ENCODE data around the gene RBM34. TPM values are rescaled to one million over a fixed set of nuclear protein-coding genes. Genes with fewer than 3 reads are reported as not detected.
"Not testable (repeated sequence)": the region's sequence is repeated elsewhere in the genome, so short reads cannot be mapped to it uniquely, and the experiment has no call there.

RBM34 gene
- total RNA-seq, 1 experiment from 2014 or later, result 45.1 TPM

- no peak overlapping the region for H3K4me2 ChIP-seq (ENCODE audit: low read depth, low read length, poor library complexity, severe bottlenecking)
- DNase-seq, result no peak
- no peaks in the 10 kb centered on the region for H3K27me3 ChIP-seq (ENCODE audit: low read length)
- H3K9ac ChIP-seq (ENCODE audit: low read length), result no peak overlapping the region
- no peaks in the 10 kb centered on the region for H3K79me2 ChIP-seq (ENCODE audit: low read length)
- H3K4me1 ChIP-seq (ENCODE audit: low read length), result peaks cover 34% of the 10 kb centered on the region
- no peaks in the 10 kb centered on the region for H3K36me3 ChIP-seq (ENCODE audit: insufficient read depth, low read length)
- H3K4me3 ChIP-seq (ENCODE audit: low read length), result no peak overlapping the region
- H4K20me1 ChIP-seq (ENCODE audit: insufficient read depth, low read depth, low read length), result no peaks in the 10 kb centered on the region
- H3K27ac ChIP-seq (ENCODE audit: low read length), result no peak overlapping the region
- H3K9me2 ChIP-seq (replicated peaks; ENCODE audit: insufficient read depth, low read length), result no peaks in the 10 kb centered on the region
- no peaks in the 10 kb centered on the region for H3K9me3 ChIP-seq (ENCODE audit: low read length)
- H2AFZ ChIP-seq (ENCODE audit: low read length), result no peak overlapping the region
Observed at GRCh38 chr1:235098547-235098946, 62.5 kb downstream of the RBM34 start.

GRCh38 chr1:235097501-235097900, 63.5 kb downstream of the RBM34 start:
- not testable (repeated sequence) for H3K4me3 ChIP-seq (ENCODE audit: low read length); DNase-seq; H3K79me2 ChIP-seq (ENCODE audit: low read length); H3K27ac ChIP-seq (ENCODE audit: low read length); H3K36me3 ChIP-seq (ENCODE audit: insufficient read depth, low read length); H3K27me3 ChIP-seq (ENCODE audit: low read length); H3K4me2 ChIP-seq (ENCODE audit: low read depth, low read length, poor library complexity, severe bottlenecking); H3K9me3 ChIP-seq (ENCODE audit: low read length); H4K20me1 ChIP-seq (ENCODE audit: insufficient read depth, low read depth, low read length); H2AFZ ChIP-seq (ENCODE audit: low read length); H3K9ac ChIP-seq (ENCODE audit: low read length); H3K9me2 ChIP-seq (replicated peaks; ENCODE audit: insufficient read depth, low read length)
- peaks cover 29% of the 10 kb centered on the region for H3K4me1 ChIP-seq (ENCODE audit: low read length)

GRCh38 chr1:235095938-235096562, 65.0 kb downstream of the RBM34 start:
- H3K36me3 ChIP-seq (ENCODE audit: insufficient read depth, low read length), result no peaks in the 10 kb centered on the region

GRCh38 chr1:235093696-235094592, 67.1 kb downstream of the RBM34 start:
- no peak overlapping the region for H3K9ac ChIP-seq (ENCODE audit: low read length)
- no peak overlapping the region for H3K4me2 ChIP-seq (ENCODE audit: low read depth, low read length, poor library complexity, severe bottlenecking)
- H3K9me2 ChIP-seq (replicated peaks; ENCODE audit: insufficient read depth, low read length), result no peaks in the 10 kb centered on the region
- no peak overlapping the region for H3K4me3 ChIP-seq (ENCODE audit: low read length)
- DNase-seq, result peak; percentile 89
- H3K27me3 ChIP-seq (ENCODE audit: low read length), result no peaks in the 10 kb centered on the region
- H3K27ac ChIP-seq (ENCODE audit: low read length), result no peak overlapping the region
- peaks cover 3% of the 10 kb centered on the region for H3K4me1 ChIP-seq (ENCODE audit: low read length)
- H3K9me3 ChIP-seq (ENCODE audit: low read length), result no peaks in the 10 kb centered on the region
- no peaks in the 10 kb centered on the region for H4K20me1 ChIP-seq (ENCODE audit: insufficient read depth, low read depth, low read length)
- H3K79me2 ChIP-seq (ENCODE audit: low read length), result no peaks in the 10 kb centered on the region
- no peak overlapping the region for H2AFZ ChIP-seq (ENCODE audit: low read length)
- H3K36me3 ChIP-seq (ENCODE audit: insufficient read depth, low read length), result no peaks in the 10 kb centered on the region

More at GRCh38 chr1:235095938-235096562, 65.0 kb downstream of the RBM34 start:
- Histone ChIP-seq H3K4me2 (ENCODE audit: low read depth, low read length, poor library complexity, severe bottlenecking) (no peak overlapping the region), H3K27ac (ENCODE audit: low read length) (no peak overlapping the region), H3K4me1 (ENCODE audit: low read length) (peaks cover 24% of the 10 kb centered on the region), H3K27me3 (ENCODE audit: low read length) (no peaks in the 10 kb centered on the region), H3K9ac (ENCODE audit: low read length) (no peak overlapping the region), H2AFZ (ENCODE audit: low read length) (no peak overlapping the region), H3K9me2 (replicated peaks; ENCODE audit: insufficient read depth, low read length) (no peaks in the 10 kb centered on the region), H3K9me3 (ENCODE audit: low read length) (no peaks in the 10 kb centered on the region), H4K20me1 (ENCODE audit: insufficient read depth, low read depth, low read length) (no peaks in the 10 kb centered on the region), H3K4me3 (ENCODE audit: low read length) (no peak overlapping the region), H3K79me2 (ENCODE audit: low read length) (no peaks in the 10 kb centered on the region)
- no peak for DNase-seq

GRCh38 chr1:235093013-235093695, 67.9 kb downstream of the RBM34 start:
- Histone ChIP-seq H4K20me1 (ENCODE audit: insufficient read depth, low read depth, low read length) (no peaks in the 10 kb centered on the region), H3K4me2 (ENCODE audit: low read depth, low read length, poor library complexity, severe bottlenecking) (no peak overlapping the region)
- DNase-seq, result no peak

GRCh38 chr1:235092415-235092814, 68.6 kb downstream of the RBM34 start:
- H3K4me2 ChIP-seq (ENCODE audit: low read depth, low read length, poor library complexity, severe bottlenecking), result not testable (repeated sequence)

More at GRCh38 chr1:235093013-235093695, 67.9 kb downstream of the RBM34 start:
- no peaks in the 10 kb centered on the region for H3K4me1 ChIP-seq (ENCODE audit: low read length)
- H3K36me3 ChIP-seq (ENCODE audit: insufficient read depth, low read length), result no peaks in the 10 kb centered on the region
- H3K9me3 ChIP-seq (ENCODE audit: low read length), result no peaks in the 10 kb centered on the region
- H3K79me2 ChIP-seq (ENCODE audit: low read length), result no peaks in the 10 kb centered on the region
- no peak overlapping the region for H3K4me3 ChIP-seq (ENCODE audit: low read length)
- no peak overlapping the region for H3K9ac ChIP-seq (ENCODE audit: low read length)
- H3K27me3 ChIP-seq (ENCODE audit: low read length), result no peaks in the 10 kb centered on the region
- H3K9me2 ChIP-seq (replicated peaks; ENCODE audit: insufficient read depth, low read length), result no peaks in the 10 kb centered on the region
- H2AFZ ChIP-seq (ENCODE audit: low read length), result no peak overlapping the region
- no peak overlapping the region for H3K27ac ChIP-seq (ENCODE audit: low read length)

GRCh38 chr1:235092045-235092406, 69.0 kb downstream of the RBM34 start:
- H3K27me3 ChIP-seq (ENCODE audit: low read length), result not testable (repeated sequence)

More at GRCh38 chr1:235092415-235092814, 68.6 kb downstream of the RBM34 start:
- not testable (repeated sequence) for H3K27me3 ChIP-seq (ENCODE audit: low read length); H3K9ac ChIP-seq (ENCODE audit: low read length); H3K9me2 ChIP-seq (replicated peaks; ENCODE audit: insufficient read depth, low read length); H3K4me1 ChIP-seq (ENCODE audit: low read length); H3K9me3 ChIP-seq (ENCODE audit: low read length); H3K27ac ChIP-seq (ENCODE audit: low read length); H3K4me3 ChIP-seq (ENCODE audit: low read length); DNase-seq; H3K36me3 ChIP-seq (ENCODE audit: insufficient read depth, low read length); H2AFZ ChIP-seq (ENCODE audit: low read length); H3K79me2 ChIP-seq (ENCODE audit: low read length); H4K20me1 ChIP-seq (ENCODE audit: insufficient read depth, low read depth, low read length)

More at GRCh38 chr1:235092045-235092406, 69.0 kb downstream of the RBM34 start:
- not testable (repeated sequence) for H3K27ac ChIP-seq (ENCODE audit: low read length); H3K79me2 ChIP-seq (ENCODE audit: low read length); H3K9me2 ChIP-seq (replicated peaks; ENCODE audit: insufficient read depth, low read length); DNase-seq; H4K20me1 ChIP-seq (ENCODE audit: insufficient read depth, low read depth, low read length); H3K4me3 ChIP-seq (ENCODE audit: low read length); H3K9me3 ChIP-seq (ENCODE audit: low read length); H3K36me3 ChIP-seq (ENCODE audit: insufficient read depth, low read length); H2AFZ ChIP-seq (ENCODE audit: low read length); H3K9ac ChIP-seq (ENCODE audit: low read length); H3K4me2 ChIP-seq (ENCODE audit: low read depth, low read length, poor library complexity, severe bottlenecking); H3K4me1 ChIP-seq (ENCODE audit: low read length)

Measured in Karpas-422 (cell line).